Progenitor cell of endocrine pancreas (in vitro differentiated cells): ENCODE measurements around the gene SVOP. TPM values are rescaled to one million over a fixed set of nuclear protein-coding genes. Genes with fewer than 3 reads are reported as not detected.
"Not testable (repeated sequence)": the region's sequence is repeated elsewhere in the genome, so short reads cannot be mapped to it uniquely, and the experiment has no call there.

Source experiments
- DNase-seq: peaks from one replicate; pipeline ENCODE4 v3.0.0; 2021; ENCODE audit warnings: low spot score; ENCODE audit not compliant: unreplicated experiment
- H3K27ac Mint-ChIP-seq: 2 replicates; pipeline ENCODE4 v1.8.0; 2021; ENCODE audit warnings: mild to moderate bottlenecking, moderate library complexity, mixed read lengths
- H3K27me3 Mint-ChIP-seq: 2 replicates; pipeline ENCODE4 v1.8.0; 2021; ENCODE audit warnings: mixed read lengths
- H3K36me3 Mint-ChIP-seq: 2 replicates; pipeline ENCODE4 v1.8.0; 2022; ENCODE audit warnings: mixed read lengths; ENCODE audit not compliant: insufficient read depth
- H3K4me1 Mint-ChIP-seq: 2 replicates; pipeline ENCODE4 v1.8.0; 2021; ENCODE audit warnings: low read depth, mixed read lengths
- H3K4me3 Mint-ChIP-seq: 2 replicates; pipeline ENCODE4 v1.8.0; 2021; ENCODE audit warnings: low read depth, mild to moderate bottlenecking, moderate library complexity, mixed read lengths
- H3K9me3 Mint-ChIP-seq: 2 replicates; pipeline ENCODE4 v1.8.0; 2021; ENCODE audit warnings: low read depth, mixed read lengths
- CTCF ChIP-seq: fragments of 200-600 bp; sonication (generic); IDR thresholded peaks from one replicate; pipeline ENCODE4 v1.5.0; 2021; ENCODE audit warnings: antibody characterized with exemption, mild to moderate bottlenecking; ENCODE audit not compliant: unreplicated experiment
- total RNA-seq: library from RNA; stranded (reverse); gene quantifications from 2 replicates; pipeline ENCODE4 v1.2.1, GENCODE V29; 2021

Gene SVOP
- total RNA-seq, 1 donor from 2014 or later, result 1.7 TPM

DNA sequence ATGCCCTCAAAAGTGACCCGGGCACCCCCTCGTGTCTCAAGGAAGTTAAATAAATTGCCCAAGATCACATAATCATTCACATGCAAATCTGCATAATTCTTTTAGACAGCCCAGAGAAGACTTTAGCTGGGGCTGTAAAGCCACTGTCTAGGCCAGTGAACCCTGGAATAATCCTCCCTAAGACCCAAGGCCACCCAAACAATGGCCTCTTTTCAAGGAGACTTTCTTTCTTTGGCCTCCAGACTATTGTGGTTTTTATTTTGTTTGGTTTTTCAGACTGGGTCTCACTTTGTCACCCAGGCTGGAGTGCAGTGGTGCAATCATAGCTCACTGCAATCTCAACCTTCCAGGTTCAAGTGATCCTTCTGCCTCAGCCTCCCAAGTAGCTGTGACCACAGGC lies 10.6 kb downstream of the SVOP start:
- no peak for DNase-seq
- Mint-ChIP-seq H3K4me1 (no peaks in the 10 kb centered on the region), H3K27me3 (peaks cover 18% of the 10 kb centered on the region), H3K36me3 (no peaks in the 10 kb centered on the region), H3K27ac (no peak overlapping the region), H3K9me3 (no peaks in the 10 kb centered on the region), H3K4me3 (no peak overlapping the region)
- TF ChIP-seq CTCF, result no peak

DNA sequence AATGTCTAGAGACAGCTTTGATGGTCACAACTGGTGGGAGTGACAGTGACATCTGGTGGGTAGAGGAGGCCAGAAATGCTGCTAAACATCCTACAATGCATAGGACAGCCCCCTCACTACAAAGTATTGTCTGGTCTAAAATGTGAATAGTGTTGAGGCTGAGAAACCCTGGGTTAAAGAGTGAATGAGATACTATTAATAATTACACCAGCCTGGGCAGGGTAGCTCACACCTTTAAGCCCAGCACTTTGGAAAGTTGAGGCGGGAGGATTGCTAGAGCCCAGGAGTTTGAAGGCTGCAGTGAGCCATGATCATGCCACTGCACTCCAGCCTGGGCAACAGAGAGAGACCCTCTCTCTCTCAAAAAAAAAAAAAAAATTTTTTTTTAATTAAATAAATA lies 11.1 kb downstream of the SVOP start:
- Mint-ChIP-seq H3K9me3 (no peaks in the 10 kb centered on the region), H3K27ac (no peak overlapping the region), H3K4me1 (no peaks in the 10 kb centered on the region), H3K4me3 (no peak overlapping the region), H3K36me3 (no peaks in the 10 kb centered on the region), H3K27me3 (peaks cover 14% of the 10 kb centered on the region)
- TF ChIP-seq CTCF, result no peak
- DNase-seq, result no peak

- H3K36me3 Mint-ChIP-seq, result no peaks in the 10 kb centered on the region
- H3K4me3 Mint-ChIP-seq, result no peak overlapping the region
Measured at GRCh38 chr12:109004017-109004416, 16.9 kb downstream of the SVOP start.

GRCh38 chr12:108996320-108996719 lies 24.5 kb downstream of the SVOP start:
- TF ChIP-seq CTCF, result no peak
- no peak overlapping the region for H3K27ac Mint-ChIP-seq
- no peaks in the 10 kb centered on the region for H3K36me3 Mint-ChIP-seq
- H3K4me3 Mint-ChIP-seq, result no peak overlapping the region
- no peaks in the 10 kb centered on the region for H3K27me3 Mint-ChIP-seq
- H3K9me3 Mint-ChIP-seq, result peaks cover 3% of the 10 kb centered on the region
- no peaks in the 10 kb centered on the region for H3K4me1 Mint-ChIP-seq
- DNase-seq, result no peak

More at GRCh38 chr12:109004017-109004416, 16.9 kb downstream of the SVOP start:
- Mint-ChIP-seq H3K27me3 (peaks cover 9% of the 10 kb centered on the region), H3K27ac (no peak overlapping the region), H3K4me1 (no peaks in the 10 kb centered on the region), H3K9me3 (no peaks in the 10 kb centered on the region)
- DNase-seq, result no peak
- TF ChIP-seq CTCF, result no peak

GRCh38 chr12:108995370-108995992 lies 25.4 kb downstream of the SVOP start:
- H3K4me1 Mint-ChIP-seq, result no peaks in the 10 kb centered on the region
- H3K36me3 Mint-ChIP-seq, result no peaks in the 10 kb centered on the region
- H3K4me3 Mint-ChIP-seq, result no peak overlapping the region
- H3K27ac Mint-ChIP-seq, result no peak overlapping the region
- H3K9me3 Mint-ChIP-seq, result peaks cover 3% of the 10 kb centered on the region
- no peak for DNase-seq
- no peak for TF ChIP-seq CTCF
- H3K27me3 Mint-ChIP-seq, result no peaks in the 10 kb centered on the region

- not testable (repeated sequence) for H3K27ac Mint-ChIP-seq, H3K9me3 Mint-ChIP-seq, DNase-seq, H3K4me1 Mint-ChIP-seq, H3K36me3 Mint-ChIP-seq, H3K4me3 Mint-ChIP-seq
- H3K27me3 Mint-ChIP-seq, result peaks cover 14% of the 10 kb centered on the region
Measured at GRCh38 chr12:108990103-108990502, 30.8 kb downstream of the SVOP start.
